ENCODE measurements around the gene SMAP1.

The SMAP1 gene

GRCh38 chr6:70874181-70874913 is 206.7 kb downstream of the SMAP1 start:
- Histone ChIP-seq H3K27ac (ENCODE audit: low read depth, low read length) (no peak overlapping the region), H3K9me3 (ENCODE audit: low read length) (no peaks in the 10 kb centered on the region), H3K36me3 (ENCODE audit: insufficient read depth, low read length) (no peaks in the 10 kb centered on the region), H3K9ac (ENCODE audit: low read length) (no peak overlapping the region), H3K27me3 (ENCODE audit: control insufficient read depth in 1 of 2, insufficient read depth in 2 of 2, low read length in 2 of 2) (no peaks in the 10 kb centered on the region), H3K4me3 (ENCODE audit: low read depth in 1 of 2, low read length in 2 of 2) (no peak overlapping the region), H3K4me1 (ENCODE audit: insufficient read depth, low read length) (no peaks in the 10 kb centered on the region)

GRCh38 chr6:70879496-70879895 is 211.8 kb downstream of the SMAP1 start:
- Histone ChIP-seq H3K27ac (ENCODE audit: low read depth, low read length) (no peak overlapping the region), H3K9me3 (ENCODE audit: low read length) (no peaks in the 10 kb centered on the region), H3K27me3 (ENCODE audit: control insufficient read depth in 1 of 2, insufficient read depth in 2 of 2, low read length in 2 of 2) (no peaks in the 10 kb centered on the region), H3K4me3 (ENCODE audit: low read depth in 1 of 2, low read length in 2 of 2) (no peak overlapping the region), H3K9ac (ENCODE audit: low read length) (no peak overlapping the region), H3K36me3 (ENCODE audit: insufficient read depth, low read length) (no peaks in the 10 kb centered on the region), H3K4me1 (ENCODE audit: insufficient read depth, low read length) (no peaks in the 10 kb centered on the region)

- Histone ChIP-seq H3K36me3 (ENCODE audit: insufficient read depth, low read length) (no peaks in the 10 kb centered on the region), H3K4me3 (ENCODE audit: low read depth in 1 of 2, low read length in 2 of 2) (no peak overlapping the region), H3K4me1 (ENCODE audit: insufficient read depth, low read length) (no peaks in the 10 kb centered on the region), H3K27ac (ENCODE audit: low read depth, low read length) (no peak overlapping the region), H3K9me3 (ENCODE audit: low read length) (no peaks in the 10 kb centered on the region), H3K9ac (ENCODE audit: low read length) (no peak overlapping the region), H3K27me3 (ENCODE audit: control insufficient read depth in 1 of 2, insufficient read depth in 2 of 2, low read length in 2 of 2) (no peaks in the 10 kb centered on the region)
These were observed 216.6 kb downstream of the SMAP1 start for GRCh38 chr6:70884074-70884983.

GRCh38 chr6:70886071-70886470 is 218.4 kb downstream of the SMAP1 start:
- no peaks in the 10 kb centered on the region for H3K9me3 ChIP-seq (ENCODE audit: low read length)
- no peak overlapping the region for H3K27ac ChIP-seq (ENCODE audit: low read depth, low read length)
- H3K27me3 ChIP-seq (ENCODE audit: control insufficient read depth in 1 of 2, insufficient read depth in 2 of 2, low read length in 2 of 2), result no peaks in the 10 kb centered on the region
- H3K9ac ChIP-seq (ENCODE audit: low read length), result no peak overlapping the region
- H3K4me3 ChIP-seq (ENCODE audit: low read depth in 1 of 2, low read length in 2 of 2), result no peak overlapping the region
- H3K36me3 ChIP-seq (ENCODE audit: insufficient read depth, low read length), result no peaks in the 10 kb centered on the region
- H3K4me1 ChIP-seq (ENCODE audit: insufficient read depth, low read length), result no peaks in the 10 kb centered on the region

- Histone ChIP-seq H3K4me3 (ENCODE audit: low read depth in 1 of 2, low read length in 2 of 2) (no peak overlapping the region), H3K27me3 (ENCODE audit: control insufficient read depth in 1 of 2, insufficient read depth in 2 of 2, low read length in 2 of 2) (no peaks in the 10 kb centered on the region), H3K4me1 (ENCODE audit: insufficient read depth, low read length) (no peaks in the 10 kb centered on the region), H3K27ac (ENCODE audit: low read depth, low read length) (no peak overlapping the region), H3K9me3 (ENCODE audit: low read length) (no peaks in the 10 kb centered on the region), H3K36me3 (ENCODE audit: insufficient read depth, low read length) (no peaks in the 10 kb centered on the region), H3K9ac (ENCODE audit: low read length) (no peak overlapping the region)
These were observed 219.0 kb downstream of the SMAP1 start for GRCh38 chr6:70886661-70887060.

GRCh38 chr6:70889270-70889669 is 221.6 kb downstream of the SMAP1 start:
- no peak overlapping the region for H3K27ac ChIP-seq (ENCODE audit: low read depth, low read length)
- H3K9ac ChIP-seq (ENCODE audit: low read length), result no peak overlapping the region
- H3K9me3 ChIP-seq (ENCODE audit: low read length), result no peaks in the 10 kb centered on the region
- H3K27me3 ChIP-seq (ENCODE audit: control insufficient read depth in 1 of 2, insufficient read depth in 2 of 2, low read length in 2 of 2), result no peaks in the 10 kb centered on the region
- H3K4me3 ChIP-seq (ENCODE audit: low read depth in 1 of 2, low read length in 2 of 2), result no peak overlapping the region
- H3K36me3 ChIP-seq (ENCODE audit: insufficient read depth, low read length), result no peaks in the 10 kb centered on the region
- no peaks in the 10 kb centered on the region for H3K4me1 ChIP-seq (ENCODE audit: insufficient read depth, low read length)

- no peak overlapping the region for H3K4me3 ChIP-seq (ENCODE audit: low read depth in 1 of 2, low read length in 2 of 2)
- no peaks in the 10 kb centered on the region for H3K4me1 ChIP-seq (ENCODE audit: insufficient read depth, low read length)
- no peak overlapping the region for H3K27ac ChIP-seq (ENCODE audit: low read depth, low read length)
- H3K9ac ChIP-seq (ENCODE audit: low read length), result no peak overlapping the region
- no peaks in the 10 kb centered on the region for H3K9me3 ChIP-seq (ENCODE audit: low read length)
- H3K36me3 ChIP-seq (ENCODE audit: insufficient read depth, low read length), result no peaks in the 10 kb centered on the region
- no peaks in the 10 kb centered on the region for H3K27me3 ChIP-seq (ENCODE audit: control insufficient read depth in 1 of 2, insufficient read depth in 2 of 2, low read length in 2 of 2)
These were observed 226.3 kb downstream of the SMAP1 start for GRCh38 chr6:70894001-70894400.

GRCh38 chr6:70900047-70900446 is 232.4 kb downstream of the SMAP1 start:
- Histone ChIP-seq H3K36me3 (ENCODE audit: insufficient read depth, low read length) (no peaks in the 10 kb centered on the region), H3K27me3 (ENCODE audit: control insufficient read depth in 1 of 2, insufficient read depth in 2 of 2, low read length in 2 of 2) (no peaks in the 10 kb centered on the region), H3K4me1 (ENCODE audit: insufficient read depth, low read length) (no peaks in the 10 kb centered on the region), H3K9me3 (ENCODE audit: low read length) (no peaks in the 10 kb centered on the region), H3K27ac (ENCODE audit: low read depth, low read length) (no peak overlapping the region), H3K9ac (ENCODE audit: low read length) (no peak overlapping the region), H3K4me3 (ENCODE audit: low read depth in 1 of 2, low read length in 2 of 2) (no peak overlapping the region)

- Histone ChIP-seq H3K27ac (ENCODE audit: low read depth, low read length) (no peak overlapping the region), H3K4me1 (ENCODE audit: insufficient read depth, low read length) (no peaks in the 10 kb centered on the region), H3K9ac (ENCODE audit: low read length) (no peak overlapping the region), H3K27me3 (ENCODE audit: control insufficient read depth in 1 of 2, insufficient read depth in 2 of 2, low read length in 2 of 2) (no peaks in the 10 kb centered on the region), H3K9me3 (ENCODE audit: low read length) (no peaks in the 10 kb centered on the region), H3K36me3 (ENCODE audit: insufficient read depth, low read length) (no peaks in the 10 kb centered on the region), H3K4me3 (ENCODE audit: low read depth in 1 of 2, low read length in 2 of 2) (no peak overlapping the region)
These were observed 233.6 kb downstream of the SMAP1 start for GRCh38 chr6:70901324-70901723.

GRCh38 chr6:70903665-70904452 is 236.2 kb downstream of the SMAP1 start:
- H3K9ac ChIP-seq (ENCODE audit: low read length), result no peak overlapping the region
- no peak overlapping the region for H3K27ac ChIP-seq (ENCODE audit: low read depth, low read length)
- H3K4me3 ChIP-seq (ENCODE audit: low read depth in 1 of 2, low read length in 2 of 2), result no peak overlapping the region
- H3K4me1 ChIP-seq (ENCODE audit: insufficient read depth, low read length), result no peaks in the 10 kb centered on the region
- no peaks in the 10 kb centered on the region for H3K9me3 ChIP-seq (ENCODE audit: low read length)
- H3K27me3 ChIP-seq (ENCODE audit: control insufficient read depth in 1 of 2, insufficient read depth in 2 of 2, low read length in 2 of 2), result no peaks in the 10 kb centered on the region
- H3K36me3 ChIP-seq (ENCODE audit: insufficient read depth, low read length), result no peaks in the 10 kb centered on the region

GRCh38 chr6:70905742-70906141 is 238.1 kb downstream of the SMAP1 start:
- H3K4me3 ChIP-seq (ENCODE audit: low read depth in 1 of 2, low read length in 2 of 2), result no peak overlapping the region
- H3K9ac ChIP-seq (ENCODE audit: low read length), result no peak overlapping the region
- H3K27me3 ChIP-seq (ENCODE audit: control insufficient read depth in 1 of 2, insufficient read depth in 2 of 2, low read length in 2 of 2), result no peaks in the 10 kb centered on the region
- no peaks in the 10 kb centered on the region for H3K4me1 ChIP-seq (ENCODE audit: insufficient read depth, low read length)
- no peaks in the 10 kb centered on the region for H3K36me3 ChIP-seq (ENCODE audit: insufficient read depth, low read length)
- H3K27ac ChIP-seq (ENCODE audit: low read depth, low read length), result no peak overlapping the region
- no peaks in the 10 kb centered on the region for H3K9me3 ChIP-seq (ENCODE audit: low read length)
